ENCODE results near the gene OR5A1.

The OR5A1 gene

DNA sequence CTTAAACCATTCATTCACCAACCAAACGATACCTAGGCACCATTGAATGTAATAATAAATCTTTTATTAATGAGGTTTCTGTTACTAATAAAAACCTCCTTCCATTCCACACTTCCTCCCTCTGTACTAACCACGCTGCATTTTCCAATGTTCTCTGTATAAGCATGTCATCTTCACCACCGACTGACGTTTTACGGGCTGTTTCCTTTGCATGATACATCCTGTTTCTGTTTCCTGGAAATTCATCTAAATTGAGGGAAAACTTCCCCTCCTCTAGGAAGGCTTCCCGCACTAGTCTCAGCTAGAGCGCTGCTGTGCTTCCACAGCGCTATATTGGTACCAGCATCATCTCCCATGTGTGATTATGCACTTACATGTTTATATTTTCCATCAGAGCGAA, 38.9 kb downstream of the OR5A1 start:
- DNase-seq (ENCODE audit: low read depth in 3 of 3, low spot score in 1 of 3) = no peak

DNA sequence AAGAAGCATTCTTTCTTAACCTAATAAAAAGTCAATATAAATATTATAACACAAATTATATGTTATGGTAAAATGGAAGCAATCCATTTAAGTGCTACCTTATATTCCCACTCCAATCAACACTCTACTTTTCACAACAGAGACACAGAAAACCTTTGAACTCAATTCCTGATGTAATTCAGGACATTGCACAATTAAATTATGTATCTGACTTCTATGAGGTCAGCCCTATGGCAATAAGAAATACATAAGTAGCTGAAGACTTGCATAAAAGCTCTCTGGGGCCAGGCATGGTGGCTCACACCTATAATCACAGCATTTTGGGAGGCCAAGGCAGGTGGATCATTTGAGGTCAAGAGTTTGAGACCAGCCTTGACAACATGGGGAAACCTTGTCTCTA, 43.6 kb downstream of the OR5A1 start:
- DNase-seq (ENCODE audit: low read depth in 3 of 3, low spot score in 1 of 3) = no peak

DNA sequence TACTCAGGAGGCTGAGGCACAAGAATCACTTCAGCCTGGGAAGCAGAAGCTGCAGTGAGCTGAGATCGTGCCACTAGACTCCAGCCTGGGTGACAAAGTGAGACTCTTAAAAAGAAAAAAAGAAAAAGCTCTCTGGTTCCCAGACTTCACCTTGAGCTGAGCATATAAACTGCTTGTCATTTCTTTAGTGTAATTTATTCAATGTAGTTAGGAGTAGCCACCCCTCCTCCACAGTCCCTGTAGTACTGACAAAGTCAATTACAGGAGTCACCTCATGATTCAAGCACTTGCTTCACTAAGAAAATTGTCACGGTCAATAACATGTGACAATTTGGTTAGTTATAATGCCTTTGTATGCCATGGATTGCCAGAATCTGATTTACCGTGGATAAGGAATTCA, 44.1 kb downstream of the OR5A1 start:
- DNase-seq (ENCODE audit: low read depth in 3 of 3, low spot score in 1 of 3) = no peak

All from stimulated activated CD4-positive, alpha-beta T cell treated with anti-CD3 and anti-CD28 coated beads, TNF-alpha, amount 100 ng/mL, for 1 hour (primary cell).